A549 (cell line): ENCODE data around the gene TIMM44. TPM values are rescaled to one million over a fixed set of nuclear protein-coding genes. Genes with fewer than 3 reads are reported as not detected.

Experiments used
- ATAC-seq, 2 experiments: fragments of 200-7000 bp in 1 of 2; fragments of >200 bp in 1 of 2; cut with Nextera tagmentation in 1 of 2; cut with Tn5 transposase in 1 of 2; 3 replicates each; pipeline versions ENCODE4 v1.8.0 to v1.9.1; 2018 to 2020; ENCODE audit warnings: mild to moderate bottlenecking in 1 of 2, moderate library complexity in 1 of 2
- CTCF ChIA-PET: fragments of 300-600 bp; sonication (Branson Sonifier 250); formaldehyde crosslinking; extraction: SDS; loops from one replicate; lab custom pipeline; 2021; ENCODE audit warnings: antibody characterized with exemption, inconsistent platforms; lab: Yijun Ruan, JAX
- POLR2A ChIA-PET: fragments of 350-600 bp; formaldehyde crosslinking; extraction: SDS; loops from one replicate; lab custom pipeline; 2021; ENCODE audit warnings: antibody characterized with exemption, inconsistent platforms; lab: Yijun Ruan, JAX
- DNase-seq, 2 experiments: peaks; one replicate each; pipeline versions ENCODE4 v3.0.0 to v3.0.0-alpha.2; 2011 to 2016; ENCODE audit warnings: low read depth in 1 of 2, low spot score in 1 of 2
- FAIRE-seq: peaks from 2 replicates; lab custom pipeline; 2011; peaks lifted over from hg19 to GRCh38; lab: Jason Lieb, UNC
- H3K27ac ChIP-seq, 2 experiments: fragments of >200 bp; sonication (Bioruptor Twin); formaldehyde crosslinking; 3 replicates each; pipeline ENCODE4 v1.5.1; 2016 to 2017
- H3K4me1 ChIP-seq: fragments of >200 bp; sonication (Bioruptor Twin); formaldehyde crosslinking; 3 replicates; pipeline ENCODE4 v1.6.1; 2016
- H3K4me2 ChIP-seq: fragments of >200 bp; sonication (Bioruptor Twin); formaldehyde crosslinking; 3 replicates; pipeline ENCODE4 v1.6.1; 2016
- H3K4me3 ChIP-seq: fragments of >200 bp; sonication (Bioruptor Twin); formaldehyde crosslinking; 3 replicates; pipeline ENCODE4 v1.5.1; 2016
- H3K9me3 ChIP-seq: fragments of >200 bp; sonication (Bioruptor Twin); formaldehyde crosslinking; 3 replicates; pipeline ENCODE4 v1.6.1; 2016
- BHLHE40 ChIP-seq: IDR thresholded peaks from 2 replicates; pipeline ENCODE4 v1.6.1; 2012; ENCODE audit warnings: low read depth, low read length, inconsistent platforms
- CBX2 ChIP-seq: fragments of 200-600 bp; sonication (generic); IDR thresholded peaks from 2 replicates; pipeline ENCODE4 v1.6.1; 2016; ENCODE audit warnings: low read depth, mild to moderate bottlenecking, borderline replicate concordance
- CBX8 ChIP-seq: fragments of 200-600 bp; sonication (generic); IDR thresholded peaks from 2 replicates; pipeline ENCODE4 v1.6.1; 2016
- CEBPB ChIP-seq, 2 experiments: fragments of >200 bp in 1 of 2; sonication (Bioruptor Twin) in 1 of 2; formaldehyde crosslinking in 1 of 2; IDR thresholded peaks; 2 replicates each; pipeline ENCODE4 v1.6.1; 2012 to 2016
- CHD2 ChIP-seq: fragments of 150-350 bp; IDR thresholded peaks from 2 replicates; pipeline ENCODE4 v1.6.1; 2014; ENCODE audit warnings: low read length; ENCODE audit not compliant: partially characterized antibody
- CHD4 ChIP-seq: fragments of 200-600 bp; sonication (generic); IDR thresholded peaks from 2 replicates; pipeline ENCODE4 v1.6.1; 2016; ENCODE audit warnings: antibody characterized with exemption, mild to moderate bottlenecking, borderline replicate concordance
- CTCF ChIP-seq: fragments of >200 bp; sonication (Bioruptor Twin); formaldehyde crosslinking; IDR thresholded peaks from 3 replicates; pipeline ENCODE4 v1.5.1; 2016
- E2F6 ChIP-seq: IDR thresholded peaks from 2 replicates; pipeline ENCODE4 v1.6.1; 2012; ENCODE audit warnings: low read depth, borderline replicate concordance
- EHMT2 ChIP-seq: fragments of 200-600 bp; sonication (generic); IDR thresholded peaks from 2 replicates; pipeline ENCODE4 v1.6.1; 2016; ENCODE audit warnings: antibody characterized with exemption, low read depth, mild to moderate bottlenecking, moderate library complexity
- HES2 ChIP-seq: fragments of >200 bp; sonication (Bioruptor Twin); formaldehyde crosslinking; IDR thresholded peaks from 2 replicates; pipeline ENCODE4 v1.6.1; 2016
- HMGXB4 ChIP-seq: fragments of 250-450 bp; sonication (Bioruptor Pico); IDR thresholded peaks from 2 replicates; pipeline ENCODE4 v1.5.0; 2021; ENCODE audit warnings: mild to moderate bottlenecking, moderate library complexity, borderline replicate concordance
- JUNB ChIP-seq: fragments of >200 bp; sonication (Bioruptor Twin); formaldehyde crosslinking; IDR thresholded peaks from 2 replicates; pipeline ENCODE4 v1.6.1; 2016
- MAFK ChIP-seq: fragments of 450-650 bp; IDR thresholded peaks from 2 replicates; pipeline ENCODE4 v1.6.1; 2014; ENCODE audit not compliant: partially characterized antibody
- MAX ChIP-seq: IDR thresholded peaks from 2 replicates; pipeline ENCODE4 v1.6.1; 2012
- NFE2L2 ChIP-seq: fragments of 150-350 bp; conservative IDR thresholded peaks from 2 replicates; pipeline ENCODE4 v1.6.1; 2014; ENCODE audit warnings: low read length
- NPAS2 ChIP-seq: fragments of 250-450 bp; sonication (Bioruptor Pico); IDR thresholded peaks from 2 replicates; pipeline ENCODE4 v1.8.0; 2022; ENCODE audit warnings: mild to moderate bottlenecking, moderate library complexity, borderline replicate concordance
- NR3C1 ChIP-seq: fragments of >200 bp; sonication (Bioruptor Twin); formaldehyde crosslinking; IDR thresholded peaks from 3 replicates; pipeline ENCODE4 v1.6.1; 2017
- RNF2 ChIP-seq: fragments of 200-600 bp; sonication (generic); IDR thresholded peaks from 2 replicates; pipeline ENCODE4 v1.6.1; 2016; ENCODE audit warnings: low read depth, mild to moderate bottlenecking, antibody characterized with exemption, moderate library complexity, borderline replicate concordance
- SREBF2 ChIP-seq: fragments of 450-650 bp; IDR thresholded peaks from 2 replicates; pipeline ENCODE4 v1.6.1; 2014; ENCODE audit warnings: mild to moderate bottlenecking, moderate library complexity
- USF2 ChIP-seq: fragments of 450-650 bp; IDR thresholded peaks from 2 replicates; pipeline ENCODE4 v1.6.1; 2014; ENCODE audit warnings: antibody characterized with exemption
- ZC3H11A ChIP-seq: fragments of 450-650 bp; IDR thresholded peaks from 2 replicates; pipeline ENCODE4 v1.6.1; 2014; ENCODE audit warnings: antibody characterized with exemption, mild to moderate bottlenecking
- ZFP36 ChIP-seq: fragments of 450-650 bp; IDR thresholded peaks from 2 replicates; pipeline ENCODE4 v1.6.1; 2014; ENCODE audit warnings: borderline replicate concordance; ENCODE audit not compliant: partially characterized antibody
- WGBS: methylation state at CpG from one replicate; pipeline ENCODE4 v1.1.6; 2017; ENCODE audit errors: missing lambda C conversion rate; 5-methylcytosine and 5-hydroxymethylcytosine counted together
- polyA plus RNA-seq, 4 experiments: library from polyadenylated mRNA; depleted of rRNA in 3 of 4; stranded (reverse); fragments of >200 nt; fragmentation: RNase III in 1 of 4; extraction: RNeasy Plus Mini Kit Qiagen cat#74134 plus additional on column Dnase treatment in 1 of 4; gene quantifications; 2 replicates in 3 of 4; 3 replicates in 1 of 4; pipeline ENCODE4 v1.2.3, GENCODE V29; 2011 to 2017

TIMM44 gene
- polyA plus RNA-seq, 2 of the 4 experiments (the other 2 are of a cell fraction), result 29.7 to 53.2 TPM

- TF ChIP-seq HMGXB4 (CRISPR knock-in tag) (no peak), CBX2 (no peak), NR3C1 (no peak), CEBPB (IDR thresholded peaks at IDR 0.05) (no peak), HES2 (no peak), MAFK (no peak), CHD2 (no peak), CHD4 (no peak)
Measured at GRCh38 chr19:7932276-7932929, 11.1 kb downstream of the TIMM44 start (continued).

GRCh38 chr19:7931221-7932061 lies 12.0 kb downstream of the TIMM44 start:
- 93% methylated on average over 26 of the region's 36 CpGs for WGBS
- POLR2A ChIA-PET, result interaction anchor here (3.2 kb wide), 1 partner anchor 13 kb away, joined by 20 read pairs; the partner anchor contains the start of gene TIMM44
- CTCF ChIA-PET, result interaction anchor here (1.1 to 5.7 kb wide), 2 partner anchors 11 to 39 kb away, joined by 3 to 56 read pairs; partner anchors contain the start of gene TIMM44
- H3K4me1 ChIP-seq, result peaks cover 18% of the 10 kb centered on the region
- no peaks in the 10 kb centered on the region for H3K9me3 ChIP-seq
- no peak for DNase-seq
- TF ChIP-seq HMGXB4 (CRISPR knock-in tag) (no peak), JUNB (no peak), CEBPB (IDR thresholded peaks at IDR 0.05) (no peak), EHMT2 (no peak), RNF2 (no peak), NPAS2 (no peak), E2F6 (no peak), USF2 (no peak), NFE2L2 (no peak)
- TF ChIP-seq, all 56 proteins: peak for 0
- no peak for FAIRE-seq
- Histone ChIP-seq H3K4me3 (no peak overlapping the region), H3K27ac (no peak overlapping the region), H3K4me2 (no peak overlapping the region)
- ATAC-seq, result no peak

- FAIRE-seq (no peak), ATAC-seq (no peak), DNase-seq (no peak)
- POLR2A ChIA-PET, result interaction anchor here (3.2 kb wide), 1 partner anchor 13 kb away, joined by 20 read pairs; the partner anchor contains the start of gene TIMM44
- H3K4me2 ChIP-seq, result no peak overlapping the region
- no peak overlapping the region for H3K4me3 ChIP-seq
- WGBS, result 89% methylated on average over 7 of the region's 7 CpGs
- H3K4me1 ChIP-seq, result peaks cover 22% of the 10 kb centered on the region
- H3K9me3 ChIP-seq, result no peaks in the 10 kb centered on the region
- H3K27ac ChIP-seq, result no peak overlapping the region
- CTCF ChIA-PET, result interaction anchor here (3.0 to 5.7 kb wide), 2 partner anchors 12 to 13 kb away, joined by 11 to 56 read pairs; partner anchors contain the start of gene TIMM44
- TF ChIP-seq CHD2 (no peak), BHLHE40 (no peak), CBX8 (no peak), MAX (no peak), HMGXB4 (CRISPR knock-in tag) (no peak), HES2 (no peak), JUNB (no peak), CBX2 (no peak), ZC3H11A (no peak), CTCF (no peak), ZFP36 (no peak), SREBF2 (no peak)
Measured at GRCh38 chr19:7930765-7931164, 12.7 kb downstream of the TIMM44 start.
